Epithelial cell of proximal tubule (primary cell): ENCODE data around the gene ATP10A. TPM values are rescaled to one million over a fixed set of nuclear protein-coding genes. Genes with fewer than 3 reads are reported as not detected.

Source experiments
- DNase-seq: peaks from one replicate; pipeline ENCODE4 v3.0.0-alpha.2; 2011; ENCODE audit warnings: low read depth
- H3K4me3 ChIP-seq: 2 replicates; pipeline ENCODE4 v1.5.1; 2011; ENCODE audit warnings: low read depth, mild to moderate bottlenecking, low read length
- total RNA-seq: library from RNA; depleted of rRNA; stranded (reverse); fragments of >200 nt; gene quantifications from 2 replicates; pipeline ENCODE4 v1.2.3, GENCODE V29; 2015
- TF ChIP-seq, protein P1 (sequence below): conservative IDR thresholded peaks from 2 replicates; pipeline ENCODE4 v1.5.1; 2012; ENCODE audit warnings: low read depth, mild to moderate bottlenecking, low read length

The ATP10A gene
- total RNA-seq, 1 donor from 2014 or later = 13.0 TPM

DNA sequence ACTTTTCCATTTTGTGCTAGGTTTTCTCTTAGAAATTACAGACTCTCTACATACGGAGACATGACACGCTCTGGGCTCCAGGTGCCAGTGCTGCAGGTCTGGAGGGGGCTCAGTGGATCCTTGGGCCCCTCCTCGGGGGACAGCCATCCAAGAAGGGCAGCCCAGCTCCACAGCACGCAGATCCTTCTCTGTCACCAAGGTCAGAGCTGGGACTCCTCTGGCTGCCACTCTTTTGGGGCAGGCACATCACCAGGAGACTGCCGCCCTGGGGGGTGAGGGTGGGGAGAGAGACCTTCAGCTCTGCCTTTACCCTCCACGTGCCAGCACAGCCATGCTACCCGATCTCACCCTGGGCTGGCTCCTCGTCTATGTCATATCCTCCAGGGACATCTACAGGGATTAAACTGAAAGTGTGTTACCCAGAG, 65.6 kb downstream of the ATP10A start:
- DNase-seq = no peak
- TF ChIP-seq, protein P1, sequence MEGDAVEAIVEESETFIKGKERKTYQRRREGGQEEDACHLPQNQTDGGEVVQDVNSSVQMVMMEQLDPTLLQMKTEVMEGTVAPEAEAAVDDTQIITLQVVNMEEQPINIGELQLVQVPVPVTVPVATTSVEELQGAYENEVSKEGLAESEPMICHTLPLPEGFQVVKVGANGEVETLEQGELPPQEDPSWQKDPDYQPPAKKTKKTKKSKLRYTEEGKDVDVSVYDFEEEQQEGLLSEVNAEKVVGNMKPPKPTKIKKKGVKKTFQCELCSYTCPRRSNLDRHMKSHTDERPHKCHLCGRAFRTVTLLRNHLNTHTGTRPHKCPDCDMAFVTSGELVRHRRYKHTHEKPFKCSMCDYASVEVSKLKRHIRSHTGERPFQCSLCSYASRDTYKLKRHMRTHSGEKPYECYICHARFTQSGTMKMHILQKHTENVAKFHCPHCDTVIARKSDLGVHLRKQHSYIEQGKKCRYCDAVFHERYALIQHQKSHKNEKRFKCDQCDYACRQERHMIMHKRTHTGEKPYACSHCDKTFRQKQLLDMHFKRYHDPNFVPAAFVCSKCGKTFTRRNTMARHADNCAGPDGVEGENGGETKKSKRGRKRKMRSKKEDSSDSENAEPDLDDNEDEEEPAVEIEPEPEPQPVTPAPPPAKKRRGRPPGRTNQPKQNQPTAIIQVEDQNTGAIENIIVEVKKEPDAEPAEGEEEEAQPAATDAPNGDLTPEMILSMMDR = no peak
- H3K4me3 ChIP-seq = no peak overlapping the region

DNA sequence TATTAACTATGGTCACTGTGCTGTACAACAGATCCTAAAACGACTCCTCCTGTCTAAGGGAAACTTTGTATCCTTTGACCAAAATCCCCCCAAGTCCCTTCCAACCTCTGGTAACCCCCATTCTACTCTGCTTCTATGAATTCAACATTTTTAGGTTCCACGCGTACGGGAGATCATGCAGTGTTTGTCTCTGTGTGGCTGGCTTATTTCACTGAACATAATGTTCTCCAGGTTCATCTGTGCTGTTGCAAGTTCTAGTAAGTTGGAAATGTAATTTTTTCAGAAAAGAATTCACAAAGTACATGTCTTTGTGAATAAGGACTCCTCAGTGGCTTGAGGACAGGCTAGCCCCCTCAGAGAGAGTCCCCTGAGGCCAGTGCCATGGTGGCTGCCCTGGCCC, 66.1 kb downstream of the ATP10A start:
- no peak for DNase-seq
- TF ChIP-seq, protein P1 = no peak
- H3K4me3 ChIP-seq = no peak overlapping the region

DNA sequence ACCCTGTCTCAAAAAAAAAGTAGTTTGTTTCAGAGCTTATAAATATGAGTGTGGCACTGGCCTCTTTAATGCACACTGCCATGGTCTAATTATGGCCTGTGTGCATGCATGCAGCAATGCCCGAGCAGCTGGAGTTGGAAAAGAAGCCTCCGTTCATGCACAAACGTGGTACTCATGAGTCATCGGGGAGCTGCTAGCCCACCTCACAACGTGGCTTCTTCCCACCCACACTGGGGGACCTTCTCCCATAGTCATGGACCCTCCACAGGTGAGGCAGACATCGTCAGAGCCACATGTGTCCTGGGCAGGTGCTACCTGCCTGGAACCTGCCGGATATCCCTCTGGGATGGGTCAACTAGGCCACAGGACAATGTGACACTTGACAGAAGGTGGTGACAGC, 66.7 kb downstream of the ATP10A start:
- DNase-seq = no peak
- TF ChIP-seq, protein P1 = no peak
- no peak overlapping the region for H3K4me3 ChIP-seq

DNA sequence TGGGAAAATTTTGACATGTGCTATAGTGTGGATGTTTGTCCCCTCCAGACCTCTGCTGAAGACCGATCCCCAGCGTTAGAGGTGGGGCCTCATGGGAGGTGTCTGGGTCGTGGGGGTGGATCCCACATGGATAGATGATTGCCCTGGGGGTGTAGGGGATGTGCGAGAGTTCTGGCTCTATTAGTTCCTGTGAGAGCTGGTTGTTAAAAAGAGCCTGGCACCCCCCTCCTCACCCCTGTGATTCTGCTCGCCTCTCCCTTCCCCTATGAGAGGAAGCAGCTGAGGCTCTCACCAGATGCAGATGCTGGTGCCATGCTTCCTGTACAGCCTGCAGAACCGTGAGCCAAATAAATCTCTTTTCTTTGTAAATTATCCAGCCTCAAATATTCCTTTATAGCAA, 67.4 kb downstream of the ATP10A start:
- DNase-seq = no peak
- no peak overlapping the region for H3K4me3 ChIP-seq
- TF ChIP-seq, protein P1 = no peak

DNA sequence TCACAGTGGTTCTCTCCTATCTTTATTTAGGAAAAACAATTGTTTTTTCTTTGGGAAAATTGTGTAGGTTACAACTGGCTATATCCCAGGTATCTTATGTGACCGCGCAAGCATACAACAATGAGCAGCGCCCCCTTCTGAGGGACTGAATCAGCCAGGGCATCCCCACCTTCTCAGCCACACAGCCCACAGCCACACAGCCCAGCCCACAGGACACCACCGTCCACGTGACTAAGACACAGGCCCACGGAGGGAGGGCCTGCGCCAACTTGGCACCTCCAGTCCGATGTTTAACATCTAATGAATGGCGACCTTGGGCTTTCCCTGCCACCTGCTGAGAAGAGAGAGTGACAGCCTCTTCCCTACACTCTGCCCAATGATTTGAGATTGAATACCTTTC, 68.1 kb downstream of the ATP10A start:
- H3K4me3 ChIP-seq = no peak overlapping the region
- no peak for DNase-seq
- TF ChIP-seq, protein P1 = no peak

DNA sequence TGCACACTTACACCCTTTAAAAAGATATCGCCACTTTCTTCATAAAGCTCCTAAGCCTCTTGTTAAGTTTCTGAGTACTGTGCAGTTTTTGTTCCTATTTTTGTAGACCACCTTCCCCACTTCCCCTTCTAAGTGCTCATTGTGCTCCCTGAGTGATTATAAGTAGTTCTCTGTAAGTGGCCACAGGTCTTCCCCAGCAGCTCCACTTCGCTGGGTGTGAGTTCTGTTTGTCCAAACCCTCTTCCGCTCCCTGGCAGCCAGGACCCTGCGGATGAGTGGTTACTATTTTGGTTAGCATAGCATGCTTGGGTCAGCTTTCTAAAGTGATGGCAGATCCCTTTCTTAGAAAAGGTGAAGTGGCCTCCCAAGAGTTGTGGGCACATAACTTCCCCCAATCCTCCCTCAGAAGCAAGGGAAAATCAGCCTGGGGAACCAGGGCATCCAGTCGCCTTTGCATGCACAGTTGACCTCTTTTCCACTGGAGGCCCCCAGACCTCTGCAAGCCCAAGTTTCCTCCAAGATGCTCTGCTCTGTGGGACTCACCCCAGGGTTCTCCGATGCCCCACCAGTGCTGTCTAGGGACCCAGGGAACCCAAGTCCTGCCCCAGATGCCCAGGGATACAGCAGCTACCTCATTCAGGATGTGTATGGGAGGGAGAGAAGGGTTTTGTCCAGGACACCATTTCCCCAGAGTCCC, 69.6 kb downstream of the ATP10A start:
- TF ChIP-seq, protein P1 = no peak
- DNase-seq = no peak
- H3K4me3 ChIP-seq = no peak overlapping the region

DNA sequence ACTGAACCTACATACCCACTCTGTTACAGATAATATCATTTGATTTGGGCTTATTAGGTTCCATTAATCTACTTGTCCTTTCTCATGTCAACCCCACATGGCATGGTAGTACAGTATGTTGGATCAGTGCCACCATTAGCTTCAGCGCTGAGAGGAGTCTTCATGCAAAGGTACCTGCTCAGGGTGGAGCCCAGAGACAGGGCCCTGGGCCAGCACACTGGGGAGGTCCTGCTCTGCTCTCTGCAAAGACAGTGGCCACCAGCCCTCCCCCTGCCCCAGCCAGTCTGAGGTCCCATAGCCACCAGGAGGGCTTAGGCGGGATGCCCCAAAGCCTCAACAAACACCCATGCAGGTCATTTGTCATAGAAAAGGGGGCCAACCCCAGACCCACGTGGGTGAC, 71.0 kb downstream of the ATP10A start:
- DNase-seq = no peak
- TF ChIP-seq, protein P1 = no peak
- no peak overlapping the region for H3K4me3 ChIP-seq
